Measurements from ENCODE around the gene EPHB2.
"Not testable (repeated sequence)": the region's sequence is repeated elsewhere in the genome, so short reads cannot be mapped to it uniquely, and the experiment has no call there.

Gene EPHB2

GRCh38 chr1:22704440-22705067, 6.1 kb upstream of the EPHB2 start:
- peak; percentile 84 for DNase-seq (ENCODE audit: low spot score)
- peak overlapping the region; percentile 1 for H2BK5ac ChIP-seq (ENCODE audit: low read length)

GRCh38 chr1:22705586-22705985, 5.1 kb upstream of the EPHB2 start:
- Histone ChIP-seq H3K9me3 (replicated peaks in 1 of 2; ENCODE audit: control insufficient read depth in 2 of 2, insufficient read depth in 1 of 2, low read depth in 1 of 2, low read length in 2 of 2) (no peaks in the 10 kb centered on the region), H2BK120ac (ENCODE audit: low read depth, low read length) (no peak overlapping the region), H3K4me3 (ENCODE audit: low read length in 2 of 2) (no peak overlapping the region), H3K4me2 (ENCODE audit: insufficient read depth, low read length, poor library complexity, severe bottlenecking) (no peak overlapping the region), H3K27ac (replicated peaks; ENCODE audit: low read length) (no peak overlapping the region), H4K91ac (ENCODE audit: low read depth, low read length, poor library complexity) (no peak overlapping the region), H2BK5ac (ENCODE audit: low read length) (no peak overlapping the region), H4K8ac (ENCODE audit: low read depth, low read length) (no peak overlapping the region), H2AK5ac (ENCODE audit: low read depth, low read length) (no peak overlapping the region), H3K27me3 (ENCODE audit: control insufficient read depth in 3 of 3, insufficient read depth in 3 of 3, low read depth in 1 of 3, low read length in 3 of 3) (peaks cover 0 to 4% (median 0%) of the 10 kb centered on the region in 3 experiments), H3K18ac (ENCODE audit: low read length) (no peak overlapping the region), H2BK12ac (ENCODE audit: low read length) (no peak overlapping the region), H3K4me1 (ENCODE audit: control insufficient read depth in 2 of 2, insufficient read depth in 1 of 2, low read depth in 1 of 2, low read length in 2 of 2) (peaks cover 9 to 12% of the 10 kb centered on the region in 2 donors), H2BK15ac (ENCODE audit: low read length) (no peak overlapping the region), H3K4ac (ENCODE audit: low read length) (no peak overlapping the region), H3K36me3 (replicated peaks in 1 of 2; ENCODE audit: control insufficient read depth in 2 of 2, insufficient read depth in 2 of 2, low read length in 2 of 2) (no peaks in the 10 kb centered on the region), H3K23ac (ENCODE audit: low read depth, low read length, poor library complexity) (no peak overlapping the region), H3K14ac (ENCODE audit: low read length) (no peak overlapping the region), H3K79me1 (ENCODE audit: low read depth, low read length) (no peaks in the 10 kb centered on the region), H2AFZ (ENCODE audit: low read length) (no peak overlapping the region), H3K9ac (ENCODE audit: low read depth, low read length, poor library complexity) (no peak overlapping the region)
- DNase-seq (ENCODE audit: low spot score) = no peak

More at GRCh38 chr1:22704440-22705067, 6.1 kb upstream of the EPHB2 start:
- Histone ChIP-seq H3K9me3 (replicated peaks in 1 of 2; ENCODE audit: control insufficient read depth in 2 of 2, insufficient read depth in 1 of 2, low read depth in 1 of 2, low read length in 2 of 2) (no peaks in the 10 kb centered on the region), H2AFZ (ENCODE audit: low read length) (peak overlapping the region; percentile 78), H3K4ac (ENCODE audit: low read length) (no peak overlapping the region), H2BK12ac (ENCODE audit: low read length) (no peak overlapping the region), H3K4me1 (ENCODE audit: control insufficient read depth in 2 of 2, insufficient read depth in 1 of 2, low read depth in 1 of 2, low read length in 2 of 2) (peaks cover 7 to 10% of the 10 kb centered on the region in 2 donors), H3K4me2 (ENCODE audit: insufficient read depth, low read length, poor library complexity, severe bottlenecking) (no peak overlapping the region), H4K8ac (ENCODE audit: low read depth, low read length) (no peak overlapping the region), H2AK5ac (ENCODE audit: low read depth, low read length) (no peak overlapping the region), H3K4me3 (ENCODE audit: low read length in 2 of 2) (no peak overlapping the region), H3K9ac (ENCODE audit: low read depth, low read length, poor library complexity) (no peak overlapping the region), H3K14ac (ENCODE audit: low read length) (no peak overlapping the region), H3K36me3 (replicated peaks in 1 of 2; ENCODE audit: control insufficient read depth in 2 of 2, insufficient read depth in 2 of 2, low read length in 2 of 2) (no peaks in the 10 kb centered on the region), H3K79me1 (ENCODE audit: low read depth, low read length) (no peaks in the 10 kb centered on the region), H2BK15ac (ENCODE audit: low read length) (no peak overlapping the region), H3K27me3 (ENCODE audit: control insufficient read depth in 3 of 3, insufficient read depth in 3 of 3, low read depth in 1 of 3, low read length in 3 of 3) (peaks cover 0 to 4% (median 0%) of the 10 kb centered on the region in 3 experiments), H3K27ac (replicated peaks; ENCODE audit: low read length) (no peak overlapping the region), H3K23ac (ENCODE audit: low read depth, low read length, poor library complexity) (no peak overlapping the region), H2BK120ac (ENCODE audit: low read depth, low read length) (no peak overlapping the region), H3K18ac (ENCODE audit: low read length) (no peak overlapping the region), H4K91ac (ENCODE audit: low read depth, low read length, poor library complexity) (no peak overlapping the region)
- WGBS, 2 donors (ENCODE audit: extremely low coverage in 2 of 2, insufficient read length in 2 of 2, insufficient replicate concordance in 1 of 2) = no CpG with 5 or more reads among the region's 2 CpGs

GRCh38 chr1:22706100-22706499, 4.5 kb upstream of the EPHB2 start:
- H3K14ac ChIP-seq (ENCODE audit: low read length); H2BK5ac ChIP-seq (ENCODE audit: low read length): not testable (repeated sequence)
- no CpG with 5 or more reads among the region's 4 CpGs for WGBS, 2 donors (ENCODE audit: extremely low coverage in 2 of 2, insufficient read length in 2 of 2, insufficient replicate concordance in 1 of 2)

GRCh38 chr1:22708777-22709176, 1.9 kb upstream of the EPHB2 start:
- peaks cover 9% of the 10 kb centered on the region for H3K79me1 ChIP-seq (ENCODE audit: low read depth, low read length)
- no peak overlapping the region for H2AK5ac ChIP-seq (ENCODE audit: low read depth, low read length)

More at GRCh38 chr1:22706100-22706499, 4.5 kb upstream of the EPHB2 start:
- not testable (repeated sequence) for H4K8ac ChIP-seq (ENCODE audit: low read depth, low read length); H4K91ac ChIP-seq (ENCODE audit: low read depth, low read length, poor library complexity); H3K18ac ChIP-seq (ENCODE audit: low read length); DNase-seq (ENCODE audit: low spot score); H3K4me2 ChIP-seq (ENCODE audit: insufficient read depth, low read length, poor library complexity, severe bottlenecking); H3K4me3 ChIP-seq (ENCODE audit: low read length in 2 of 2); H3K27ac ChIP-seq (replicated peaks; ENCODE audit: low read length); H2BK15ac ChIP-seq (ENCODE audit: low read length); H2BK120ac ChIP-seq (ENCODE audit: low read depth, low read length); H3K27me3 ChIP-seq (ENCODE audit: control insufficient read depth in 3 of 3, insufficient read depth in 3 of 3, low read depth in 1 of 3, low read length in 3 of 3); H3K4ac ChIP-seq (ENCODE audit: low read length); H2AK5ac ChIP-seq (ENCODE audit: low read depth, low read length); H3K23ac ChIP-seq (ENCODE audit: low read depth, low read length, poor library complexity); H3K9ac ChIP-seq (ENCODE audit: low read depth, low read length, poor library complexity); H3K36me3 ChIP-seq (replicated peaks in 1 of 2; ENCODE audit: control insufficient read depth in 2 of 2, insufficient read depth in 2 of 2, low read length in 2 of 2); H2AFZ ChIP-seq (ENCODE audit: low read length); H2BK12ac ChIP-seq (ENCODE audit: low read length); H3K9me3 ChIP-seq (replicated peaks in 1 of 2; ENCODE audit: control insufficient read depth in 2 of 2, insufficient read depth in 1 of 2, low read depth in 1 of 2, low read length in 2 of 2); H3K79me1 ChIP-seq (ENCODE audit: low read depth, low read length)
- peaks cover 9 to 12% of the 10 kb centered on the region in 2 donors for H3K4me1 ChIP-seq (ENCODE audit: control insufficient read depth in 2 of 2, insufficient read depth in 1 of 2, low read depth in 1 of 2, low read length in 2 of 2)

More at GRCh38 chr1:22708777-22709176, 1.9 kb upstream of the EPHB2 start:
- Histone ChIP-seq H3K4me3 (ENCODE audit: low read length in 2 of 2) (no peak overlapping the region), H3K36me3 (replicated peaks in 1 of 2; ENCODE audit: control insufficient read depth in 2 of 2, insufficient read depth in 2 of 2, low read length in 2 of 2) (no peaks in the 10 kb centered on the region), H3K27ac (replicated peaks; ENCODE audit: low read length) (no peak overlapping the region), H2BK15ac (ENCODE audit: low read length) (no peak overlapping the region), H3K4me2 (ENCODE audit: insufficient read depth, low read length, poor library complexity, severe bottlenecking) (no peak overlapping the region), H3K4ac (ENCODE audit: low read length) (no peak overlapping the region), H2BK5ac (ENCODE audit: low read length) (no peak overlapping the region), H4K8ac (ENCODE audit: low read depth, low read length) (no peak overlapping the region), H2BK120ac (ENCODE audit: low read depth, low read length) (no peak overlapping the region), H3K9ac (ENCODE audit: low read depth, low read length, poor library complexity) (no peak overlapping the region), H3K18ac (ENCODE audit: low read length) (no peak overlapping the region), H3K14ac (ENCODE audit: low read length) (no peak overlapping the region), H3K9me3 (replicated peaks in 1 of 2; ENCODE audit: control insufficient read depth in 2 of 2, insufficient read depth in 1 of 2, low read depth in 1 of 2, low read length in 2 of 2) (no peaks in the 10 kb centered on the region), H3K23ac (ENCODE audit: low read depth, low read length, poor library complexity) (no peak overlapping the region), H3K4me1 (ENCODE audit: control insufficient read depth in 2 of 2, insufficient read depth in 1 of 2, low read depth in 1 of 2, low read length in 2 of 2) (peaks cover 15% of the 10 kb centered on the region in 2 donors), H4K91ac (ENCODE audit: low read depth, low read length, poor library complexity) (no peak overlapping the region), H3K27me3 (ENCODE audit: control insufficient read depth in 3 of 3, insufficient read depth in 3 of 3, low read depth in 1 of 3, low read length in 3 of 3) (peaks cover 0 to 2% (median 0%) of the 10 kb centered on the region in 3 experiments), H2AFZ (ENCODE audit: low read length) (no peak overlapping the region), H2BK12ac (ENCODE audit: low read length) (no peak overlapping the region)
- no peak for DNase-seq (ENCODE audit: low spot score)

Data from neuronal stem cell (in vitro differentiated cells).